NCI-H82 treated with DMSO at 0.1 percent for 48 hours (cell line): ENCODE results near the gene FAM118A.
"Not testable (repeated sequence)": the region's sequence is repeated elsewhere in the genome, so short reads cannot be mapped to it uniquely, and the experiment has no call there.

ENCODE experiments used
- DNase-seq: peaks from one replicate; lab custom pipeline; 2025; ENCODE audit not compliant: unreplicated experiment; lab: John Stamatoyannopoulos, UW

Gene FAM118A

GRCh38 chr22:45281010-45281409 is 28.7 kb upstream of the FAM118A start:
- no peak for DNase-seq

GRCh38 chr22:45284705-45285262 is 24.9 kb upstream of the FAM118A start, which contains the start of gene UPK3A:
UPK3A (plus strand) TSS chr22:45284949; CDS start chr22:45285014, 65 bp downstream.
- DNase-seq: no peak

GRCh38 chr22:45285263-45286058 is 24.3 kb upstream of the FAM118A start:
- no peak for DNase-seq

GRCh38 chr22:45286854-45287551 is 22.7 kb upstream of the FAM118A start:
- no peak for DNase-seq

GRCh38 chr22:45290410-45290936 is 19.3 kb upstream of the FAM118A start:
- peak; percentile 42 for DNase-seq

GRCh38 chr22:45291061-45291930 is 18.4 kb upstream of the FAM118A start:
- DNase-seq: no peak

GRCh38 chr22:45291931-45292290 is 17.8 kb upstream of the FAM118A start:
- no peak for DNase-seq

GRCh38 chr22:45292731-45293442 is 16.8 kb upstream of the FAM118A start:
- DNase-seq: no peak

GRCh38 chr22:45294030-45294429 is 15.7 kb upstream of the FAM118A start:
- DNase-seq: no peak

- DNase-seq: not testable (repeated sequence)
These were observed 14.7 kb upstream of the FAM118A start for GRCh38 chr22:45295004-45295403.

GRCh38 chr22:45295492-45295891 is 14.2 kb upstream of the FAM118A start:
- DNase-seq: no peak

- no peak for DNase-seq
These were observed 13.0 kb upstream of the FAM118A start for GRCh38 chr22:45296628-45297297.

GRCh38 chr22:45298934-45299505 is 10.7 kb upstream of the FAM118A start:
- no peak for DNase-seq

GRCh38 chr22:45302751-45303150 is 7.0 kb upstream of the FAM118A start:
- no peak for DNase-seq

- no peak for DNase-seq
These were observed 6.6 kb upstream of the FAM118A start for GRCh38 chr22:45303181-45303580.

GRCh38 chr22:45304971-45305370 is 4.8 kb upstream of the FAM118A start:
- no peak for DNase-seq

- DNase-seq: no peak
These were observed 4.2 kb upstream of the FAM118A start for GRCh38 chr22:45305456-45306075.

- no peak for DNase-seq
These were observed 3.6 kb upstream of the FAM118A start for GRCh38 chr22:45306139-45306538.

GRCh38 chr22:45308391-45308956 is 1.3 kb upstream of the FAM118A start:
- no peak for DNase-seq
